Jurkat, Clone E6-1 (cell line): ENCODE results near the gene CACNA1H.

Experiments
- DNase-seq: peaks from one replicate; pipeline ENCODE4 v3.0.0-alpha.2; 2011; ENCODE audit warnings: low read depth, low spot score
- H3K4me3 ChIP-seq: 2 replicates; pipeline ENCODE4 v1.5.1; 2011; ENCODE audit warnings: mild to moderate bottlenecking, low read length, control low read depth, moderate library complexity

The CACNA1H gene

DNA sequence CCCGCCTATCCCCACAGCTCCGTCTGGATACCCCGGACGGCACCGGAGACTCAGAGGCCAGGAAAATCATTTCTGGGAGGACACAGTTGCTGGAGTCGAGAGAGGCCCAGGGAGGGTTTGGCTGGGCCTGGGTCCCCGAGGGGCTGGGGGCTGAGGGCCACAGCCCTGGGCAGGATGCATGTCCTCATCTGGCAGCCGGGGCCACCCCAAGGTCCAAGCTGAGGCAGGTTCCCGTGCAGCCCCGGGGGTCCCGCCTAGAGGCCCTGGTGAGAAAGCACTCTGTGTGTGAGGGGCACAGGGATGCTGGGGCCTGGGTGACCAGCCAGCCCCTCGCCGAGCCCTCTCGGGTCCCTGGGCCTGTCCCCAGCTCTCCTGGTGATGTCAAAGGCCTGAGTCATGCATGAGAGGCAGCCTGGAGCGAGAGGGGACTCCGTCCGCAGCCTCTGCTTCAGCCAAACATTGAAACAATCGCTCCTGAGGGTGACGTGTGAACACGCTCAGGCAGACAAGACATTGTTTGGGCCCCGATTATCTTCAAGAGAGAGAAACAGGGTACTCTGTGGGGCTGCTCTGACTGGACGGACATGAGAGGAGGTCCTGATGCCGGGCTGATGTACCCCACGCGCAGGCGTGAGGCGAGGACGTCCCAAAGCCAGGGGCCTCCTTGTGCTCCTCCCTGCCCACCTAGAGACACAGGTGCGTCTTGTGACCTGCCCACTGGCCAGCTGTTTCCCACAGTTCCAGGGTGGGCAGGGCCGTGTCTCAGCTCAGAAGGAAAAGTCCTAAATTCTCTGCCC lies 31.1 kb upstream of the CACNA1H start:
- no peak for DNase-seq

DNA sequence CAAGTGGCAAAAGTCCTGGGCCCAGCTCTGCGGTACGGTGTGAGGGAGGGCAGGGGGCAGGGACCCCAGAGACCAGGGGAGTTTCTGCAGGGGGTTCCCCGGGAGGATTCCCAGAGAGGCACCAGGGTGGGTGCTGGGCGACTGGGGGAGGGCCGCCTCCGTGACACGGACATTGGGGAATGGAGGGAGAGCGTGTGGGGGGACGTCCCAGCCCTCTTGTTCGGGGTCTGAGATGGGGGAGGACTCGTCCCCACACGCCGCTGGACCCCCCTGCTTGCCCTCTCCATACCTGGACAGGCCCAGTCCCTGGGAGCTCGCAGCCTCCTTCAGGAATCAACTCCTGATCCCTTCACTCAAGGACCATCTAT lies 30.5 kb upstream of the CACNA1H start:
- H3K4me3 ChIP-seq: no peak overlapping the region
- no peak for DNase-seq

More for the DNA sequence above, 31.1 kb upstream of the CACNA1H start:
- H3K4me3 ChIP-seq: no peak overlapping the region

DNA sequence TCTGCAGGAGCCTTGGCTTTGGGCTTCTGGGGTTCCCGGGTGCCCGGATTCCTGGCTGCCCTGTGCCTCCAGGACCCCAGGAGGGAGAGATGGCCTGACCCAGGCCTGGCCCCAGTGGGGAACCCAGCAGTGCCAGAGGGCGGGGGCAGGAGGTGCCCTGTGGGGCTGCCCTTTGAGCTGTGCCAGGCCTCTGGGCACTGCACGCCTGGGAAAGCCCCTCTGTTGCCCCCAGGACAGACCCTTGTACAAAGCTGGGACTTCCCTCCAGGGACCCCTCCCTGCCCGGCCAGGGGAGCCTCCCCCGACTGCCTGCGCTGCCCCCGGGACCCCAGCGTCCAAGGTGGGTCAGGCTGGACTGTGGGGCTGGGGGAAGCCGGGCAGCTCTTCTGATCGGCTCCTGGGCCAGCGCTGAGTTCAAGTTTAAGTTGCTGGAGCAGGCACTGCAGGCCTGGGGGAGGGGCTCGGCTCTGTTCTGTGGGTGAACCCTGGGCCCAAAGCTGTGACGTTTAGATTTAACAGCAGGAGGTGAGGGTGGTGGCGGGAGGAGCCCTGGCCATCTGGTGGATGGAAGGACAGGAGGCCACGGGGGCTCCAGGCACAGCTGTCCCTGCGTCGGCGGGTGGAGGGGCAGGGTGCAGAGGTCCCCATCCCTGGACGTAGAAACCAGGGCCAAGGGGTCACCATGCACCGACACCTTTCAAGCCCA lies 29.2 kb upstream of the CACNA1H start:
- no peak overlapping the region for H3K4me3 ChIP-seq
- no peak for DNase-seq

DNA sequence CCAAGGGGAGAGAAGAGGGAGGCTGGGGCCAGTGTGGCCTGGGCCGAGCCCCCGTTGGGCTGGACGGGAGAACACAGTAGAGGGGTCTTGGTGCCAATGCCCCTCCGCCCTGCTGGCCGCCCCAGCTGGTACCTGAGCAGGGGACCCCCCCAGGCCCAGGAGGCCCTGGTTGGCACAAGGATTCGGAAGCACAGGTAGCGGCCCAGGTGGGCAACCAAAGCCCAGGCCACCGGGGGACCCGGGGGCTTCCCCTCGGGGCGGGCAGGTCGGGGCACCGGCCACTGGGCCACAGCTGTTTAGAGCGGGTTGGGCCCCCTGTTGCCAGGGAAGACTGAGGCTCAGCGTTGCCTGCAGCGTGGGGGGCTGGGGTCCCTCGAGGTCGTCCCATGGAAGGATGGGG lies 28.6 kb upstream of the CACNA1H start:
- H3K4me3 ChIP-seq: no peak overlapping the region
- DNase-seq: no peak

DNA sequence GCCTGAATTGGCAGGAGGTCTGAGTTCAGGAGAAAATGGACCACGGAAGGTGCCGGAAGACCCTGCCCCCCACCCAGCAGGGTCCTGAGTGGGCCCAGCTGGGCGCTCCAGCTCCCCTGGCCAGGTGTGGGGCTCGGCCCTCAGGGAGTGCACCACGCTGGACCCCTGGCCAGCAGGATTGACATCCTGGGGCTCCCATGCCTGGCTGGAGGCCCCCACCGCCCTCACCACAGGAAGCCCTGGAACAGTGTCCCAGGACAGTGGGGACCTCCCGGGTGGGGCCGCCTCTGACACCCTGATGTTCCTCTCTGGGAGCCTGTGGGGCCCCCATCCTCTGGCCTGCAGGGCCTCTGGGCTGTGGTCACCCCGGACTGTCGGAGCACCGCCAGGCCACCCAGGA lies 28.1 kb upstream of the CACNA1H start:
- DNase-seq: no peak
- H3K4me3 ChIP-seq: no peak overlapping the region

DNA sequence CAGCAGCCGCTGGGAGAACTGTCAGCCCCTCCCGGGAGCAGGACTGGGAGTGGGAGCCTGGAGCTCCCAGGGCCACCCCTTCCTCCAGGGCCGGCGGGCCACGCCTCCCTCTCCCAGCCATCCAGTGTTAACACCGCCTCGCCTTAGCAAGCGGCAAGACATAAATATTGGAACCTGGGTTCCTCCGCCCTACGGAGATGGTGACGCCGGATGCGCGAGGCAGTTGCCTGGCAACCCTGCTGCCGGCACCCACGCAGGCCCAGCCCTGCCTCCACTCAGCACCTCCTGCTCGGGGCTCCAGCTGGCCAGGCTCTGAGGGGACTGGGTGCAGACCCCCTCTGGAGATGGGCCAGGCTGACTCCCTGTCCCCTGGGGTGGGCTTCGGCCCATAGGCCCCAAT lies 27.4 kb upstream of the CACNA1H start:
- no peak for DNase-seq

DNA sequence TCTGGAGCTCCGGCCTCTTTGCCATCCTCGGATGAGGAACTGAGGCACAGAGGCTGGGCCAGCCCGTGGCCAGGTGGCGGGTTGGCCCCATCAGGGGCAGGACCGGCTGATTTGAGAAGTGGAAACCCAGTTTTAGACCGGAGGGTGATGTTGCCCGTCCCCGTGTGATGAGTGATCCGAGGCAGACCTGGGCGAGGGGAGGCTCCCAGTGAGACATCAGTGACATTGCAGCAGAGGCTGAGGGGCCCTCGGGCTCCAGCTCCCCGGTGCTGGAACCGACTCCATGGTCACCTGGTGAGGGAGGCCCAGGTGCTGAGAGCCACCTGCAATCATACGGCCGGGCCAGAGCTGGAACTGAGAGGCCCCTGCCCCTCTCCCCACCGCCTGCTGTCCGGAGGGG lies 26.9 kb upstream of the CACNA1H start:
- DNase-seq: no peak
- no peak overlapping the region for H3K4me3 ChIP-seq

More for the DNA sequence above, 27.4 kb upstream of the CACNA1H start:
- H3K4me3 ChIP-seq: no peak overlapping the region

DNA sequence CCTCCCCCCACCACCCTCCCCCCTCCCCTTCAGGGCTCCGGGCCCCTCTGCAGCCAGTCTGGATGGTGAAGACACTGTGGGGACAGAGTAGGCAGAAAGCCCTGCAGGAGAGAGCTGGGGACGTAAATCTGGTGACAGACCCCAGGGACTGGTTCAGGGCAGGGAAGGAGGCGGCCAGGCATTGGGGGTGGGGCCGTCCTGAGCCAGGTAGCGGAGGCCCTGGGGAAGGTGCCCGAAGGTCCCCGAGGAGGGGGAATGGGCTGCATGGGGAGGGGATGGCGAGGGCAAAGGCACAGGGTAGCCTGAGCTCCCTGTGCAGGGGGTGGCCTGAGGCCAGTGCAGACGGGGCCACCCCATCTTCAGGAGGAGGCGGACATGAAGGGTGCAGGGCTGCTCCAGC lies 26.3 kb upstream of the CACNA1H start:
- no peak overlapping the region for H3K4me3 ChIP-seq
- no peak for DNase-seq

DNA sequence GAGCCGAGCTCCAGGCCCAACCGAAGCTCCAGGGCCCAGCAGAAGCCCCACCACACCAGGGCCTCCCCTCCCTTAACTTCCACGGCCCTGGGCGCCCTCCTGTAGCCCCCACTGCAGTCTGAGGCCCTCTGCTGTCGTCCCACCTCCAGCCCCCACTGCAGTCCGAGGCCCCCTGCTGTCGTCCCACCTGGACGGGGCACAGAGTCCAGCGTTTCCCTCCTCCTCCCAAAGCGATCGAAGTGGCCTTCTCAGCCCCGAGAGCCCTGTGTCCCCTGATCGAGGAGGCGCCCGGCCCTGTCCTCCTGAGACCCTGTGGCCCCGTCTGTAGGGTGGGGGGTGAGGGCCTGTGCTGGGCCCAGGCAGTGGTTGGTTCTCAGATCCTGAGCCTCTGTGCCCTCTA lies 25.8 kb upstream of the CACNA1H start:
- no peak for DNase-seq
- no peak overlapping the region for H3K4me3 ChIP-seq

DNA sequence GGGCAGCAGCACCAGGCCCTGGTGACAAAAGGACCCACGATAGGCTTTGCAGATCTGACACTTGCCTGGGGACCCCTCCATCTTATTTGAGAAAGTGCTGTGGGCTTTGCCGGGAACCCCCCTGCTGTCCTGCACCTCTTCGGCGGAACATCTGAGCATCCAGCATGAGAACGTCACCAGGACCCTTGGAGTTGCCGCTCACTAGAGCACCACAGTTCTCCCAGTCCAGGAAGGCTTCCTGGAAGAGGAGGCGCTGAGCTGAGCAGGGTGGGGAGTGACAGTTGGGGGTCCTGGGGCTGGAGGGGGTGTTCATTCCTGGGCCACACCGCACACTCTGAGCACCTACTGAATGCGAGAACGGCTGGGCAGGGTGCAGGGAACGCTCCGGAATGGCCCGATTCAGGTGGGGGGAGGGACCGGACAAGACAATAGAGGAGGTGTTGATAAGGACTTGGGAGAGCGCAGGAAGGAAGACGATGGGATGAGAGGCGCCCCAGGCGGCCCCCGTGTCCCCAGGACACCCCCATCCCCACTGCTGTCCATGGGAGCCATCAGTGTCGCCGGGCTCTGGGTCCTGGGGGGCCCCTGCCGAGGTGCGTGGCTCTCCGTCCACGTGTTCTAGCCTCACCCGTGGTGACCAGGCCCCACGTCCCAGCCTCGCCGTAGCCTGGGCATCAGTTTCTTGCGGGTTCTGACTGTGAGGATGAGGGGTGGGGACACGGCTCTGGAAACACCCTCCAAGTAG lies 24.8 kb upstream of the CACNA1H start:
- H3K4me3 ChIP-seq: no peak overlapping the region
- no peak for DNase-seq

DNA sequence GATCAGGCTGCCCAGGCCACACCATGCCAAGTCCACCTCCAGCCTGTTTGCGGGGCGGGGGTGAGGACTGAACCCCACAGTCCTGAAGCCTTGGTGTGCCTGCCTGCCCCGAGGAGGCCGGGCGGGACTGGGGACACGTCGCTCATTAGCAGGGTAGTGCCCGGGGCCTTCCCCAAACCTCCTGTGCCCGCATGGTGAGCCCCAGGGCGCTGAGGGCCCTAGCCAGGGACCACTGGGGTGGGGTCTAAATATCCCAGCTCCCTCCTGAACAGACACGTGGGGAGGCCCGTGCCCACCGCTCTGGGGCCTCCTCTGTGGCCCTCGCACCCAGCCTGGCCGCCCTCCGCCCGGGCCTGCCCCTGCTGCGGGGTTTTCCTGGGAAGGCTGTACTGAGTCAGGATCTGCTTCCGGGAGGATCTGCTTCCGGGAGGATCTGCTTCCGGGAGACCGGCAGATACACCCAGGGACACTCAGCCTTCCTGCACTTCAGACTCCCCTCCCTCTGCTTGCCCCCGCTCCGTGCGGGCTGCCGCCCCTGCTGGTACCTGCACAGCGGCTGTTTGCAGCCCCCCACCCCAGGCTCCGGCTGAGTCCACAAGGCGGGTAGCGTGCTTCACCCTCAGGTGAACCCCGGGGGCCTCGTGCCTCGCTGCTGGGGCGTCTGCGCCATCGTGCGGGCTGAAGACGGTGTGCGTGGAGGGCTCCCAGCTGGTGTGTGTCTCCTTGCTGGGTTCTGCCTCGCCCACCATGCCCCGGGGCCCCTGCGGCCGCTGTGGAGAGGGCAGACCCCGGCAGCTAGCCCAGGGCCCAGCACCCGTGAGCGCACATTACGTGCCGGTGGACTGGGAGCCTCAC lies 23.6 kb upstream of the CACNA1H start:
- no peak for DNase-seq
- no peak overlapping the region for H3K4me3 ChIP-seq

DNA sequence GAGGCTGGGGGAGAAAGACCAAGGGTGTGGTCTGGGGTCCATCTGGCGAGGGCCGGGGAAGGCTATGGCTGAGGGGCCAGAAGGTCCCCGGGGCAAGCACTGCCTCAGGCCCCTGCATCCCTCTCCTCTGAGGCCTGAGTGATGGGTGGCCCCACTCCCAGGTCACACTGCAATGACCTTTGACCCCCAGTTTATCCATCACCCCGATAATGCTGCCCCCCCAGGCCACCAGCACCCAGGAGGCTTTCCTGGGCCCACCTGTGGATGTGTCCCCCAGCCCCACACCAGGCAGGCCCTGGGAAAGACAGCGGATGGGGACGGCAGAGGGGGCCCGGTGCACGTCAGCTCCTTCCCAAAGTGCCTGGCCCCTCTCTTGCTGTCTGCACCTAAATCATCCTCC lies 22.5 kb upstream of the CACNA1H start:
- no peak for DNase-seq
- no peak overlapping the region for H3K4me3 ChIP-seq

DNA sequence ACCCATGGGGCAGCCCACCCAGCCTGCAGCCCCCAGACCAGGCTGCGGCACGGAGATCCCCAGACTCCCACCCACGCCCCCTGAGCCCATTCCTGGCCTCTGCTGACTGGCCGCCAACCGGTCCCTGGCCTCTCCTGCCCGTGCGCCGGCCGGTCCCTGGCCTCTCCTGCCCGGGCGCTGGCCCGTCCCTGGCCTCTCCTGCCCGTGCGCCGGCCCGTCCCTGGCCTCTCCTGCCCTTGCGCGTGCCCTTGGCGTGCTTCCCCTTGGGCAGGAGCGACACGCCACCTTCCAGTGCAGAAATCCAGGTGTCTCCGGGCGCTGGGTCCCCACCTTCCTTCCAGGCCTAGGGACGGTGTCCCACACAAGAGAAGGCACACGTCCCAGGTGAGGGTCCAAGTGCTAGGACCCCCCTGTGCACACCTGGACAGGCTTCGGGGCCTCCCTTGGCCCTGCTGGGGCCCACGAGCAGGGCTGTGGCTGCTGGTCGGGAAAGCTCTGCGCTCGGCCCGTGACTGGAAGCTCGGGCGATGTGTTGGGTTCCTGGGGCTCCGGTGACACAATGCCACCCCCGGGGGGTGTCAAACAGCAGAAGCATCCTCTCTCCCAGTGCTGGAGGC lies 21.4 kb upstream of the CACNA1H start:
- DNase-seq: no peak
- no peak overlapping the region for H3K4me3 ChIP-seq

DNA sequence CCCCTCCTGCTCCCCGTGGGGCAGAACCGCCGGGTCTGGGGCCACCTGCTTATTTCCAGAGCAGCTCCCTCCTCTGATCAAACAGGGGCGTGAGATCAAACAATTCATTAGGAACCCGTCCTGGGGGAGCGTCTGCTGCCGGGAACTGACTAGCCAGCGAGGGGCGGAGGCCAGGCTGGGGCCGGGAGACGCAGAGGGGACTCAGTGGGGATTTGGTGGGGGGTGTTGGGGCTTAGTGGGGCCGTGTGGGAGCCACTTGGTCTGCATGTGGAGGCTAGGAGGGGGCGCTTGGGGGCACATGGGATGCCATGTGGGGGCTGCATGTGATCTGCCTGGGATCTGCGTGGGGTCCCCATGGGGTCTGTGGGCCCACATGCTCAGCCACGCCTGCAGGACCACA lies 20.5 kb upstream of the CACNA1H start:
- no peak overlapping the region for H3K4me3 ChIP-seq
- no peak for DNase-seq

DNA sequence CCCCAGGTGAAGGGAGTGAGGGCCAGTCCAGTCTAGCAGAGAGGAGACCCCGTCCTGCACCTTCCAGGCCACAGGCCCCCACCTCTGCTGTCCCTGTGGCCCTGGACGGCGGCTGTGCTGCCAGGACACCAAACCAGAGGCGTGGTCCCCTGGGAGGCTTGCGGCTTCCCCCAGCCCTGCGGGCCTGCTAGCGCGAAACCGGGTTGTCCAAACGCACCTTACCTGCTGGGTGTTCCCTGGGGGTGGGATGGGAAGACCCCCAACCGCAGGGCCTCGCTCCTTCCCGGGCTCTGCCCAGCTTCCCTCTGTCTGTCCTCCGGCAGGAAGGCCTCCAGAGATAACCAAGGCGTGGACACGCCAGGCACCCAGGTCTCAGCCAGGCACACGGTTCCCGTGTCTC lies 19.6 kb upstream of the CACNA1H start:
- no peak overlapping the region for H3K4me3 ChIP-seq
- DNase-seq: no peak

DNA sequence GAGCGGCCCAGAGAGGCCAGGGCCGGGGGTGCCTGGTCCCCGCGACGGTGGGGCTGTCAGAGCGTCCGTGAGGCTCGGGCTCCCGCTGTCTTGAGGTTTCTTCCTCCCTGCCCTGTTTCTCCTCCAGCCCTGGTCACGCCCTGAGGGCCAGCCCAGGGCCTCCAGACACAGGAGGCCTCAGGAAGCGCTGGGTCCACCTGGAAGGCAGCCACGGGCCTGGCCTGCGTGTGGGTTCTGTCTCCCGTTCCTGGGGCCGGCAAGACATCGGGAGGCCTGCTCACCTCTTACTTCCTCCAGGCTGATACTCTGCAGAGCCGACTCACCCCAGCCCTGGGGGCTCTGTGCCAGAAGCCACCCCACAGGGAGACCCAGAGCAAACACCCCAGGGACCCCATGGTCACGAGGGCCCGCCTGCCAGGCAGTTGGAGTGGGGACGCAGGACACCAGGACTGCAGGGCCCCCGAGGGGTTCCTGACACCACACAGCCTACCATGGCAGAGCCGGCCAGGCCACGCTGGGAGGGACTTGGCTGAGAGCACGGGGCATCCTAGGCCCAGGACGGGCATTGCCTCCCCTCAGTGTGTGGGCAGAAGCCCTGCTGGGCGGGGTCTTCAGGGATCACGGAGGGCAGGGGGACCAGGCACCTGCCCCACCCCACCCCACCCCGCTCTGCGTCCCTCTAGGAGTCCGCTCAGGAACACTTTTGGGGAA lies 18.9 kb upstream of the CACNA1H start:
- DNase-seq: no peak
- H3K4me3 ChIP-seq: no peak overlapping the region

DNA sequence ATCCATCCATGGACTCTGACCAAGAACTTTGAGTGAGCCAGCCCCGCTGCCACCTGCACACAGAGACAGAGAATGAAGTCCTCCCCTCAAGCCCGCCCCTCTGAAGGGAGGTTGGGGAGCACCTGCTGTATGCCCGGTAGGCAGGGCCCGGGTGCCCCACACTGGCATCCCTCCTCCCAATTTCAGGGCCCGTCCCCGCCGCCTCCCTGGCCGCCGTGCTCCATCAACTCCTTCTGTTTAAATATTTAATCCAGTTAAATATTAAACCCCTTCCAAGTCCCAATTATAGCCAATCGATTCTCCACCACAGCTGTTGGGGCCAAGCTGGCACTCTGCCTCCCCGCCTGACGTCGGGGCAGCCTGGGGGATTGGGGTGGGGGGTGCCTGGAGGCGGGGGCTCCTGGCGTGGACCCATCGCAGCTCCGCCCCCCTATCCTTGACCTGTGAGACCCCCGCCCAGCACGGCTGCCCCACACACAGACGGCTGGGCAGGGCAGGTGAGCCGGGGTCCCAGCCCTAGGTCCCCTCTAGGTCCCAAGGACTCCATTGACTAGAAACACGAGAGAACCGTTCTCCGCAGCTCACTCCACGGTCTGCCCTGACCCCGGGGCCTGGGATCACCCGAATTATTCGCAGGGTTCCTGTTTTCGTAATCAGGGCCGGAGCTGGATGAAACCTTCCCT lies 18.0 kb upstream of the CACNA1H start:
- DNase-seq: no peak

DNA sequence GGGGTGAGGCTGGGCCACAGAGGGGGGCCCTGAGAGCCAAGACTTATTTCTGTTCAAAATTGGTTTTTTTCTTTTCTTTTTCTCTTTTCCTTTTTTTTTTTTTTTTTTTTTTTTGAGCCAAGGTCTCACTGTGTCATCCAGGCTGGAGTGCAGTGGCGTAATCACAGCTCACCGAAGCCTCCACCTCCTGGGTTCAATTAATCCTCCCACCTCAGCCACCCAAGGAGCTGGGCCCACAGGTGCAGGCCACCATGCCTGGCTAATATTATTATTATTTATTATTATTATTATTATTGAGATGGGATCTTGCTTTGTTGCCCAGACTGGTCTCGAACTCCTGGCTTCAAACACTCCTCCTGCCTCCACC lies 17.5 kb upstream of the CACNA1H start:
- no peak for DNase-seq
- H3K4me3 ChIP-seq: no peak overlapping the region

More for the DNA sequence above, 18.0 kb upstream of the CACNA1H start:
- no peak overlapping the region for H3K4me3 ChIP-seq
